Left cardiac atrium (tissue), 4 donors: ENCODE data around the gene FETUB. TPM values are rescaled to one million over a fixed set of nuclear protein-coding genes. Genes with fewer than 3 reads are reported as not detected.
"Not testable (repeated sequence)": the region's sequence is repeated elsewhere in the genome, so short reads cannot be mapped to it uniquely, and the experiment has no call there.

Experiments used
- ATAC-seq, 2 donors: fragments of 200-7000 bp; cut with Tn5 transposase; one replicate each; pipeline ENCODE4 v1.9.1; 2020; ENCODE audit warnings: mild to moderate bottlenecking in 2 of 2, moderate library complexity in 2 of 2
- DNase-seq: peaks from one replicate; pipeline ENCODE4 v3.0.0-alpha.2; 2020
- intact Hi-C, 2 donors: fragments of 100-400 bp; cut with DNase I; formaldehyde crosslinking; loops; one replicate each; pipeline versions ENCODE4 v1.14.1 to v1.15.1; 2022 to 2023
- total RNA-seq, 2 donors: library from RNA; stranded (reverse); fragmentation: NEBNext Ultra II Directional; extraction: Animal tissue kit (Norgen Biotek cat#: 25700); gene quantifications; one replicate each; pipeline ENCODE4 v1.2.1, GENCODE V29; 2021
- donor health status: DM: no; HTN: yes; CAD: no.
- donor health status: DM: no; HTN: yes; CAD: no; lungs with severe emphysema.
- donor health status: DM: yes; HTN: yes; CAD: no.
- donor health status: Dilated cardiomyopathy.

The FETUB gene
- total RNA-seq, 2 donors from 2014 or later: not detected

DNA sequence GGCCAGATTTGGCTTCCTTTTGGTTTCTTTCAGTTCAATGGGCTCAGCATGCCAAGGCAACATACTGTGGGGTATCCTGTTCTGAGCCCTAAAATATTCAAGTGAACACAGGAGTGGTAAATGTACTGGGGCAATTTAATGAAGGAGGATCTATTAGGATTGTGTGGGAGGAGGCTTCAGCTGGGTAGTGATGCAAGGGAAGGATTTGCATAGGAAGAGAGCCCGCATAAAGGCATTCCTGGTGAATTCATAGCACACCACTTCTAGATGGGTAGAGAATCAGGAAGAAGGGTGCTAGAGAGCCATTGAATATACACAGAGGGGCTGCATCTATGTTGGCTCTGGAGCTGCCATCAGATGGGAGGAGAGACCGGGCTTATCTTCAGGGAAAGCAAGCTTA, 56.3 kb downstream of the FETUB start:
- ATAC-seq: no peak
- DNase-seq: no peak

DNA sequence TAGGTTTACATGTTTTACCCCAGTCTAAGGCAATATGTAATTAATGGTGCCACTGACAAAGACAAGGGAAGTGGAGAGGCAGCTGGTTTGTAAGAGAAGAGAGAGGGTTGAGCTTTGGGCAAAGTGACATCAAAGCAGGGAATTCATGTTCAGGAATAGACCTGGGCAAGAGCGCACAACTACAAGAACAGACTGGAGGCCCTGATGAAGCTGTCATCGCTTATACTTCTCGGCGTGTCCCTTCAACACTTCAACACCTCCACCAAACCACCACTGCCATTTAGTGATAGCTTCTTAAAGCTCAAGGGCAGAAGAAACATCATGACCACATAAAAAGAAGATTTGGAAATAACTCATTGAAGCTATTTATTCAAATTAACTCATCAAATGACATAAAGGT, 57.3 kb downstream of the FETUB start:
- ATAC-seq (peak; percentile 91 to 94), DNase-seq (peak; percentile 27)
- intact Hi-C loops: no loop called here

More for the DNA sequence above, 56.3 kb downstream of the FETUB start:
- intact Hi-C loops: no loop called here

- no peak for DNase-seq
- intact Hi-C loops: loop anchor here in 1 of 2 donors (10.0 kb wide), 1 partner anchor 55 kb away; no protein-coding TSS in a partner anchor
- no peak for ATAC-seq
These were observed 60.1 kb downstream of the FETUB start for GRCh38 chr3:186700267-186700666.

DNA sequence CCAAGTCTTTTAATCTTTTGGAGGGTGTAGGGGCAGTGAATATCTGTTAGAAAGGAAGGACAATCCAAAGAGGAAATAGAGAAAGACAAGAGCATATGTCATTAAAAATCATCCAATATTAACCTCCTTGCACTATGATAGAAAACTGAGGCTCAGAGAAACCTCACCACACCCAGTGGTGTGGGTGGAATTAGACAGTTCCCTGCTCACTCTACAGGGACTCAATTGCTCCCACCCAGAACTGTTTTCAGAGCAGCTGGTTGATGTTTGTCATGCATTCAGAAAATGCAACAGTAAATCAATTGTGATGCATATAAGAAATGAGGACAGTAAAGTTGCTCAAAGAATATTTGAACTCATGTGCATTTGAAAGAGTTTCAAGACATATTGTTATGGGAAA, 62.3 kb downstream of the FETUB start:
- DNase-seq, ATAC-seq: not testable (repeated sequence)
- intact Hi-C loops: loop anchor here in 1 of 2 donors (10.0 kb wide), 1 partner anchor 52 kb away; no protein-coding TSS in a partner anchor

Other genes with a start within 250 kb of the FETUB start
- 1 to 10 TPM in 1 of 2 donors, under 1 TPM in 1; 0.94 to 2.0 TPM for gene CRYGS, start 96.0 kb upstream of the FETUB start, total RNA-seq
- 1 to 10 TPM; 6.8 to 7.8 TPM for gene TBCCD1, start 73.1 kb upstream of the FETUB start, total RNA-seq
- 10 to 100 TPM; 43.6 to 52.8 TPM for gene DNAJB11, start 69.7 kb upstream of the FETUB start, total RNA-seq
- under 1 TPM; 0.13 to 0.15 TPM for gene AHSG, start 27.3 kb upstream of the FETUB start, total RNA-seq
- gene HRG, start 25.6 kb downstream of the FETUB start, total RNA-seq: under 1 TPM in 1 of 2 donors, not detected in 1; 0.16 TPM
- gene KNG1, start 77.0 kb downstream of the FETUB start, total RNA-seq: under 1 TPM; 0.21 to 0.24 TPM
- gene EIF4A2, start 143.2 kb downstream of the FETUB start, total RNA-seq: 100 to 1,000 TPM; 260 to 342 TPM
- gene RFC4, start 166.1 kb downstream of the FETUB start, total RNA-seq: 10 to 100 TPM in 1 of 2 donors, 1 to 10 TPM in 1; 9.6 to 12.0 TPM
- gene ADIPOQ, start 202.3 kb downstream of the FETUB start, total RNA-seq: 100 to 1,000 TPM; 125 to 192 TPM